BLaER1 treated with 17β-estradiol and CSF1 and Interleukin-3, amounts not matched to agents 10 nM and 100 nM (cell line): ENCODE data around the gene TEX44.
A peak's percentile ranks its signal among the peaks of the same experiment; 100 is the strongest.

Experiments
- H3K27ac ChIP-seq, 11 experiments: shearing (Covaris generic); formaldehyde crosslinking; 2 replicates each; pipeline ENCODE4 v1.8.1; 2022
- H3K27me3 ChIP-seq, 11 experiments: shearing (Covaris generic); formaldehyde crosslinking; 2 replicates each; pipeline ENCODE4 v1.8.1; 2022
- H3K36me3 ChIP-seq, 11 experiments: shearing (Covaris generic); formaldehyde crosslinking; 2 replicates each; pipeline ENCODE4 v1.8.1; 2022
- H3K4me1 ChIP-seq, 10 experiments: shearing (Covaris generic); formaldehyde crosslinking; 2 replicates each; pipeline ENCODE4 v1.8.1; 2022
- H3K4me2 ChIP-seq, 11 experiments: shearing (Covaris generic); formaldehyde crosslinking; 2 replicates each; pipeline ENCODE4 v1.8.1; 2022
- H3K4me3 ChIP-seq, 10 experiments: shearing (Covaris generic); formaldehyde crosslinking; 2 replicates each; pipeline ENCODE4 v1.8.1; 2022
- H3K9ac ChIP-seq, 11 experiments: shearing (Covaris generic); formaldehyde crosslinking; 2 replicates each; pipeline ENCODE4 v1.8.1; 2022
- H3K9me3 ChIP-seq, 11 experiments: shearing (Covaris generic); formaldehyde crosslinking; replicated peaks in 1 of 11; 2 replicates each; pipeline ENCODE4 v1.8.1; 2022
- H4K20me1 ChIP-seq, 11 experiments: shearing (Covaris generic); formaldehyde crosslinking; 2 replicates each; pipeline ENCODE4 v1.8.1; 2022
- Cebpa-rat ChIP-seq, 11 experiments: shearing (Covaris generic); IDR thresholded peaks; 2 replicates each; pipeline ENCODE4 v1.8.1; 2022

TEX44 gene

GRCh38 chr2:231592636-231593145 is at the start of gene TEX44:
TEX44 (plus strand) TSS chr2:231592864; CDS start chr2:231592952, 88 bp downstream.
- no peaks in the 10 kb centered on the region for H3K27me3 ChIP-seq
- no peaks in the 10 kb centered on the region for H4K20me1 ChIP-seq
- no peak within 1 kb of the TSS for H3K4me2 ChIP-seq
- no peak for TF ChIP-seq Cebpa-rat (IDR thresholded peaks at IDR 0.05)
- no peak within 1 kb of the TSS for H3K9ac ChIP-seq
- no peaks in the 10 kb centered on the region for H3K36me3 ChIP-seq
- H3K27ac ChIP-seq = no peak within 1 kb of the TSS
- no peaks in the 10 kb centered on the region for H3K9me3 ChIP-seq
- no peak within 1 kb of the TSS for H3K4me3 ChIP-seq
- peaks cover 0 to 7% (median 0%) of the 10 kb centered on the region in 10 experiments; a peak in 3 of 20 replicates for H3K4me1 ChIP-seq

GRCh38 chr2:231545105-231545902 is 47.4 kb upstream of the TEX44 start:
- H3K4me2 ChIP-seq = peak overlapping the region; percentile 79 to 92 (median 91)
- H3K27ac ChIP-seq = peak overlapping the region in 9 of 11 experiments; percentile 33 to 83 (median 77); a peak in 17 of 22 replicates
- peaks cover 23 to 74% (median 58%) of the 10 kb centered on the region in 10 experiments for H3K4me1 ChIP-seq
- H3K4me3 ChIP-seq = peak overlapping the region in 5 of 10 experiments; percentile 20 to 43 (median 28); a peak in 5 of 20 replicates
- peaks cover 27 to 42% (median 33%) of the 10 kb centered on the region in 11 experiments for H3K9me3 ChIP-seq
- H3K36me3 ChIP-seq = peaks cover 0 to 6% (median 0%) of the 10 kb centered on the region in 11 experiments; a peak in 2 of 22 replicates
- peaks cover 0 to 38% (median 0%) of the 10 kb centered on the region in 11 experiments; a peak in 8 of 22 replicates for H4K20me1 ChIP-seq
- TF ChIP-seq Cebpa-rat (IDR thresholded peaks at IDR 0.05) = no peak
- peaks cover 0 to 95% (median 0%) of the 10 kb centered on the region in 11 experiments; a peak in 7 of 22 replicates for H3K27me3 ChIP-seq
- H3K9ac ChIP-seq = peak overlapping the region in 9 of 11 experiments; percentile 18 to 74 (median 69); a peak in 15 of 22 replicates

GRCh38 chr2:231546014-231546715 is 46.5 kb upstream of the TEX44 start:
- peaks cover 0 to 38% (median 0%) of the 10 kb centered on the region in 11 experiments; a peak in 8 of 22 replicates for H4K20me1 ChIP-seq
- peak overlapping the region in 1 of 10 experiments; percentile 27; a peak in 3 of 20 replicates for H3K4me3 ChIP-seq
- peak overlapping the region in 9 of 11 experiments; percentile 33 to 83 (median 77); a peak in 16 of 22 replicates for H3K27ac ChIP-seq
- H3K4me2 ChIP-seq = peak overlapping the region; percentile 79 to 92 (median 91)
- TF ChIP-seq Cebpa-rat (IDR thresholded peaks at IDR 0.05) = no peak
- peak overlapping the region in 8 of 11 experiments; percentile 24 to 70 (median 63); a peak in 14 of 22 replicates for H3K9ac ChIP-seq
- H3K27me3 ChIP-seq = peaks cover 0 to 93% (median 0%) of the 10 kb centered on the region in 11 experiments; a peak in 7 of 22 replicates
- H3K36me3 ChIP-seq = peaks cover 0 to 6% (median 0%) of the 10 kb centered on the region in 11 experiments; a peak in 2 of 22 replicates
- H3K9me3 ChIP-seq = peaks cover 32 to 47% (median 38%) of the 10 kb centered on the region in 11 experiments
- H3K4me1 ChIP-seq = peaks cover 23 to 70% (median 57%) of the 10 kb centered on the region in 10 experiments

GRCh38 chr2:231547315-231548110 is 45.2 kb upstream of the TEX44 start:
- peaks cover 33 to 47% (median 39%) of the 10 kb centered on the region in 11 experiments for H3K9me3 ChIP-seq
- peak overlapping the region in 8 of 11 experiments; percentile 79 to 92 (median 90); a peak in 10 of 22 replicates for H3K4me2 ChIP-seq
- TF ChIP-seq Cebpa-rat (IDR thresholded peaks at IDR 0.05) = no peak
- peaks cover 0 to 87% (median 0%) of the 10 kb centered on the region in 11 experiments; a peak in 7 of 22 replicates for H3K27me3 ChIP-seq
- H3K27ac ChIP-seq = no peak overlapping the region
- peaks cover 0 to 10% (median 0%) of the 10 kb centered on the region in 11 experiments; a peak in 3 of 22 replicates for H3K36me3 ChIP-seq
- no peak overlapping the region for H3K4me3 ChIP-seq
- H3K4me1 ChIP-seq = peaks cover 23 to 64% (median 54%) of the 10 kb centered on the region in 10 experiments
- no peak overlapping the region for H3K9ac ChIP-seq
- peaks cover 0 to 38% (median 0%) of the 10 kb centered on the region in 11 experiments; a peak in 8 of 22 replicates for H4K20me1 ChIP-seq

GRCh38 chr2:231548752-231549151 is 43.9 kb upstream of the TEX44 start:
- TF ChIP-seq Cebpa-rat (IDR thresholded peaks at IDR 0.05) = no peak
- H3K4me2 ChIP-seq = peak overlapping the region in 8 of 11 experiments; percentile 24 to 59 (median 48); a peak in 13 of 22 replicates

GRCh38 chr2:231549446-231550239 is 43.0 kb upstream of the TEX44 start:
- H3K4me3 ChIP-seq = no peak overlapping the region
- peaks cover 0 to 33% (median 0%) of the 10 kb centered on the region in 11 experiments; a peak in 8 of 22 replicates for H4K20me1 ChIP-seq
- H3K4me2 ChIP-seq = peak overlapping the region in 9 of 11 experiments; percentile 39 to 61 (median 48); a peak in 17 of 22 replicates
- peaks cover 28 to 38% (median 30%) of the 10 kb centered on the region in 11 experiments for H3K9me3 ChIP-seq
- 0 out of 22 replicates have a peak overlapping the region, but pooled peaks of 1 of the 11 experiments have one; percentile 9 for H3K9ac ChIP-seq
- H3K27me3 ChIP-seq = peaks cover 0 to 86% (median 0%) of the 10 kb centered on the region in 11 experiments; a peak in 7 of 22 replicates
- TF ChIP-seq Cebpa-rat (IDR thresholded peaks at IDR 0.05) = no peak
- peaks cover 32 to 69% (median 59%) of the 10 kb centered on the region in 10 experiments for H3K4me1 ChIP-seq
- H3K36me3 ChIP-seq = peaks cover 0 to 6% (median 0%) of the 10 kb centered on the region in 11 experiments; a peak in 2 of 22 replicates
- no peak overlapping the region for H3K27ac ChIP-seq

More at GRCh38 chr2:231548752-231549151, 43.9 kb upstream of the TEX44 start:
- peaks cover 0 to 6% (median 0%) of the 10 kb centered on the region in 11 experiments; a peak in 2 of 22 replicates for H3K36me3 ChIP-seq
- H3K4me1 ChIP-seq = peaks cover 24 to 68% (median 57%) of the 10 kb centered on the region in 10 experiments
- H4K20me1 ChIP-seq = peaks cover 0 to 38% (median 0%) of the 10 kb centered on the region in 11 experiments; a peak in 8 of 22 replicates
- peaks cover 0 to 86% (median 0%) of the 10 kb centered on the region in 11 experiments; a peak in 7 of 22 replicates for H3K27me3 ChIP-seq
- no peak overlapping the region for H3K9ac ChIP-seq
- H3K27ac ChIP-seq = no peak overlapping the region
- H3K4me3 ChIP-seq = no peak overlapping the region
- peaks cover 30 to 46% (median 38%) of the 10 kb centered on the region in 11 experiments for H3K9me3 ChIP-seq

GRCh38 chr2:231552752-231553151 is 39.9 kb upstream of the TEX44 start:
- Histone ChIP-seq H3K36me3 (peaks cover 0 to 6% (median 0%) of the 10 kb centered on the region in 11 experiments; a peak in 2 of 22 replicates), H3K9ac (no peak overlapping the region), H4K20me1 (peaks cover 0 to 18% (median 0%) of the 10 kb centered on the region in 11 experiments; a peak in 2 of 22 replicates), H3K27ac (no peak overlapping the region), H3K9me3 (peaks cover 28 to 36% (median 30%) of the 10 kb centered on the region in 11 experiments), H3K4me1 (peaks cover 24 to 68% (median 58%) of the 10 kb centered on the region in 10 experiments), H3K27me3 (peaks cover 0 to 87% (median 0%) of the 10 kb centered on the region in 11 experiments; a peak in 7 of 22 replicates), H3K4me2 (no peak overlapping the region), H3K4me3 (peak overlapping the region in 2 of 10 experiments; percentile 16 to 25; a peak in 2 of 20 replicates)
- no peak for TF ChIP-seq Cebpa-rat (IDR thresholded peaks at IDR 0.05)
